ENCODE results near the gene MYO5B.

GRCh38 chr18:50190236-50190635 lies 4.7 kb downstream of the MYO5B start:
- TF ChIP-seq POLR2A (IDR thresholded peaks at IDR 0.05; ENCODE audit: low read length): no peak
- no peak for TF ChIP-seq GATA1 (IDR thresholded peaks at IDR 0.05; ENCODE audit: low read depth, low read length)

Data from erythroblast (primary cell).